ENCODE data around the gene CORO2A.

CORO2A gene

GRCh38 chr9:98159790-98160189, 32.6 kb downstream of the CORO2A start:
- Histone ChIP-seq H3K4me3 (ENCODE audit: low read length in 2 of 2) (no peak overlapping the region), H2BK5ac (ENCODE audit: low read length) (no peak overlapping the region), H2AFZ (ENCODE audit: low read length) (no peak overlapping the region), H3K36me3 (replicated peaks in 1 of 2; ENCODE audit: control insufficient read depth in 2 of 2, insufficient read depth in 2 of 2, low read length in 2 of 2) (no peaks in the 10 kb centered on the region), H3K79me1 (ENCODE audit: low read depth, low read length) (no peaks in the 10 kb centered on the region), H3K4ac (ENCODE audit: low read length) (no peak overlapping the region), H3K14ac (ENCODE audit: low read length) (no peak overlapping the region), H2AK5ac (ENCODE audit: low read depth, low read length) (no peak overlapping the region), H3K4me1 (ENCODE audit: control insufficient read depth in 2 of 2, insufficient read depth in 1 of 2, low read depth in 1 of 2, low read length in 2 of 2) (peaks cover 0 to 7% of the 10 kb centered on the region in 2 donors), H4K8ac (ENCODE audit: low read depth, low read length) (no peak overlapping the region), H3K9ac (ENCODE audit: low read depth, low read length, poor library complexity) (no peak overlapping the region), H2BK120ac (ENCODE audit: low read depth, low read length) (no peak overlapping the region), H3K4me2 (ENCODE audit: insufficient read depth, low read length, poor library complexity, severe bottlenecking) (no peak overlapping the region), H3K9me3 (replicated peaks in 1 of 2; ENCODE audit: control insufficient read depth in 2 of 2, insufficient read depth in 1 of 2, low read depth in 1 of 2, low read length in 2 of 2) (no peaks in the 10 kb centered on the region), H4K91ac (ENCODE audit: low read depth, low read length, poor library complexity) (no peak overlapping the region), H3K23ac (ENCODE audit: low read depth, low read length, poor library complexity) (no peak overlapping the region), H3K27ac (replicated peaks; ENCODE audit: low read length) (no peak overlapping the region), H3K27me3 (ENCODE audit: control insufficient read depth in 3 of 3, insufficient read depth in 3 of 3, low read depth in 1 of 3, low read length in 3 of 3) (peaks cover 0 to 19% (median 0%) of the 10 kb centered on the region in 3 experiments), H2BK15ac (ENCODE audit: low read length) (no peak overlapping the region), H3K18ac (ENCODE audit: low read length) (no peak overlapping the region), H2BK12ac (ENCODE audit: low read length) (no peak overlapping the region)
- DNase-seq (ENCODE audit: low spot score) = no peak
- no CpG with 5 or more reads among the region's 6 CpGs for WGBS, 2 donors (ENCODE audit: extremely low coverage in 2 of 2, insufficient read length in 2 of 2, insufficient replicate concordance in 1 of 2)

GRCh38 chr9:98159301-98159700, 33.1 kb downstream of the CORO2A start:
- Histone ChIP-seq H2BK5ac (ENCODE audit: low read length) (no peak overlapping the region), H3K79me1 (ENCODE audit: low read depth, low read length) (no peaks in the 10 kb centered on the region), H3K27ac (replicated peaks; ENCODE audit: low read length) (no peak overlapping the region), H3K4me2 (ENCODE audit: insufficient read depth, low read length, poor library complexity, severe bottlenecking) (no peak overlapping the region), H4K8ac (ENCODE audit: low read depth, low read length) (no peak overlapping the region), H3K4ac (ENCODE audit: low read length) (no peak overlapping the region), H3K4me3 (ENCODE audit: low read length in 2 of 2) (no peak overlapping the region), H3K9ac (ENCODE audit: low read depth, low read length, poor library complexity) (peak overlapping the region; percentile 14), H2AK5ac (ENCODE audit: low read depth, low read length) (no peak overlapping the region), H3K18ac (ENCODE audit: low read length) (no peak overlapping the region), H2BK15ac (ENCODE audit: low read length) (no peak overlapping the region), H3K23ac (ENCODE audit: low read depth, low read length, poor library complexity) (no peak overlapping the region), H3K36me3 (replicated peaks in 1 of 2; ENCODE audit: control insufficient read depth in 2 of 2, insufficient read depth in 2 of 2, low read length in 2 of 2) (no peaks in the 10 kb centered on the region), H2BK120ac (ENCODE audit: low read depth, low read length) (no peak overlapping the region), H3K14ac (ENCODE audit: low read length) (no peak overlapping the region), H3K27me3 (ENCODE audit: control insufficient read depth in 3 of 3, insufficient read depth in 3 of 3, low read depth in 1 of 3, low read length in 3 of 3) (peaks cover 0 to 19% (median 0%) of the 10 kb centered on the region in 3 experiments), H4K91ac (ENCODE audit: low read depth, low read length, poor library complexity) (no peak overlapping the region), H3K9me3 (replicated peaks in 1 of 2; ENCODE audit: control insufficient read depth in 2 of 2, insufficient read depth in 1 of 2, low read depth in 1 of 2, low read length in 2 of 2) (no peaks in the 10 kb centered on the region), H2AFZ (ENCODE audit: low read length) (no peak overlapping the region), H3K4me1 (ENCODE audit: control insufficient read depth in 2 of 2, insufficient read depth in 1 of 2, low read depth in 1 of 2, low read length in 2 of 2) (peaks cover 0 to 7% of the 10 kb centered on the region in 2 donors), H2BK12ac (ENCODE audit: low read length) (no peak overlapping the region)
- no peak for DNase-seq (ENCODE audit: low spot score)
- no CpG with 5 or more reads among the region's 5 CpGs for WGBS, 2 donors (ENCODE audit: extremely low coverage in 2 of 2, insufficient read length in 2 of 2, insufficient replicate concordance in 1 of 2)

- no peak overlapping the region for H2BK12ac ChIP-seq (ENCODE audit: low read length)
- no peak overlapping the region for H4K8ac ChIP-seq (ENCODE audit: low read depth, low read length)
- no peak overlapping the region for H3K18ac ChIP-seq (ENCODE audit: low read length)
- H3K9me3 ChIP-seq (replicated peaks in 1 of 2; ENCODE audit: control insufficient read depth in 2 of 2, insufficient read depth in 1 of 2, low read depth in 1 of 2, low read length in 2 of 2) = no peaks in the 10 kb centered on the region
- no peak overlapping the region for H3K14ac ChIP-seq (ENCODE audit: low read length)
- no peak overlapping the region for H2AFZ ChIP-seq (ENCODE audit: low read length)
- no peak overlapping the region for H2BK15ac ChIP-seq (ENCODE audit: low read length)
- no peak overlapping the region for H3K9ac ChIP-seq (ENCODE audit: low read depth, low read length, poor library complexity)
- no peak overlapping the region for H2BK5ac ChIP-seq (ENCODE audit: low read length)
- peaks cover 0 to 19% (median 0%) of the 10 kb centered on the region in 3 experiments for H3K27me3 ChIP-seq (ENCODE audit: control insufficient read depth in 3 of 3, insufficient read depth in 3 of 3, low read depth in 1 of 3, low read length in 3 of 3)
- H2BK120ac ChIP-seq (ENCODE audit: low read depth, low read length) = no peak overlapping the region
- H3K4me2 ChIP-seq (ENCODE audit: insufficient read depth, low read length, poor library complexity, severe bottlenecking) = no peak overlapping the region
- H2AK5ac ChIP-seq (ENCODE audit: low read depth, low read length) = no peak overlapping the region
- WGBS, 2 donors (ENCODE audit: extremely low coverage in 2 of 2, insufficient read length in 2 of 2, insufficient replicate concordance in 1 of 2) = no CpG with 5 or more reads among the region's 4 CpGs
- peaks cover 0 to 7% of the 10 kb centered on the region in 2 donors for H3K4me1 ChIP-seq (ENCODE audit: control insufficient read depth in 2 of 2, insufficient read depth in 1 of 2, low read depth in 1 of 2, low read length in 2 of 2)
- no peak overlapping the region for H3K4ac ChIP-seq (ENCODE audit: low read length)
- no peak for DNase-seq (ENCODE audit: low spot score)
- H3K27ac ChIP-seq (replicated peaks; ENCODE audit: low read length) = no peak overlapping the region
- H3K79me1 ChIP-seq (ENCODE audit: low read depth, low read length) = no peaks in the 10 kb centered on the region
- H3K36me3 ChIP-seq (replicated peaks in 1 of 2; ENCODE audit: control insufficient read depth in 2 of 2, insufficient read depth in 2 of 2, low read length in 2 of 2) = no peaks in the 10 kb centered on the region
- no peak overlapping the region for H3K23ac ChIP-seq (ENCODE audit: low read depth, low read length, poor library complexity)
- no peak overlapping the region for H3K4me3 ChIP-seq (ENCODE audit: low read length in 2 of 2)
- H4K91ac ChIP-seq (ENCODE audit: low read depth, low read length, poor library complexity) = no peak overlapping the region
Measured at GRCh38 chr9:98158071-98158831, 34.2 kb downstream of the CORO2A start.

GRCh38 chr9:98157372-98157771, 35.1 kb downstream of the CORO2A start:
- no peak for DNase-seq (ENCODE audit: low spot score)
- Histone ChIP-seq H3K4me3 (ENCODE audit: low read length in 2 of 2) (no peak overlapping the region), H3K4ac (ENCODE audit: low read length) (no peak overlapping the region), H3K23ac (ENCODE audit: low read depth, low read length, poor library complexity) (no peak overlapping the region), H2AK5ac (ENCODE audit: low read depth, low read length) (no peak overlapping the region), H3K9me3 (replicated peaks in 1 of 2; ENCODE audit: control insufficient read depth in 2 of 2, insufficient read depth in 1 of 2, low read depth in 1 of 2, low read length in 2 of 2) (no peaks in the 10 kb centered on the region), H3K9ac (ENCODE audit: low read depth, low read length, poor library complexity) (no peak overlapping the region), H4K8ac (ENCODE audit: low read depth, low read length) (no peak overlapping the region), H3K79me1 (ENCODE audit: low read depth, low read length) (no peaks in the 10 kb centered on the region), H4K91ac (ENCODE audit: low read depth, low read length, poor library complexity) (no peak overlapping the region), H2BK5ac (ENCODE audit: low read length) (no peak overlapping the region), H3K18ac (ENCODE audit: low read length) (no peak overlapping the region), H3K36me3 (replicated peaks in 1 of 2; ENCODE audit: control insufficient read depth in 2 of 2, insufficient read depth in 2 of 2, low read length in 2 of 2) (no peaks in the 10 kb centered on the region), H3K4me1 (ENCODE audit: control insufficient read depth in 2 of 2, insufficient read depth in 1 of 2, low read depth in 1 of 2, low read length in 2 of 2) (peaks cover 0 to 5% of the 10 kb centered on the region in 2 donors), H2BK12ac (ENCODE audit: low read length) (no peak overlapping the region), H2BK120ac (ENCODE audit: low read depth, low read length) (no peak overlapping the region), H2AFZ (ENCODE audit: low read length) (no peak overlapping the region), H2BK15ac (ENCODE audit: low read length) (no peak overlapping the region), H3K27ac (replicated peaks; ENCODE audit: low read length) (no peak overlapping the region), H3K14ac (ENCODE audit: low read length) (no peak overlapping the region), H3K4me2 (ENCODE audit: insufficient read depth, low read length, poor library complexity, severe bottlenecking) (no peak overlapping the region), H3K27me3 (ENCODE audit: control insufficient read depth in 3 of 3, insufficient read depth in 3 of 3, low read depth in 1 of 3, low read length in 3 of 3) (peaks cover 0 to 16% (median 0%) of the 10 kb centered on the region in 3 experiments)
- WGBS, 2 donors (ENCODE audit: extremely low coverage in 2 of 2, insufficient read length in 2 of 2, insufficient replicate concordance in 1 of 2) = no CpG with 5 or more reads among the region's 10 CpGs
